NOMO-1 treated with dmso at 0.1 percent for 144 hours (cell line): ENCODE results near the gene GNG4.
"Not testable (repeated sequence)": the region's sequence is repeated elsewhere in the genome, so short reads cannot be mapped to it uniquely, and the experiment has no call there.

Experiments
- DNase-seq: peaks from one replicate; lab custom pipeline; 2025; ENCODE audit not compliant: unreplicated experiment; lab: John Stamatoyannopoulos, UW

GNG4 gene

DNA sequence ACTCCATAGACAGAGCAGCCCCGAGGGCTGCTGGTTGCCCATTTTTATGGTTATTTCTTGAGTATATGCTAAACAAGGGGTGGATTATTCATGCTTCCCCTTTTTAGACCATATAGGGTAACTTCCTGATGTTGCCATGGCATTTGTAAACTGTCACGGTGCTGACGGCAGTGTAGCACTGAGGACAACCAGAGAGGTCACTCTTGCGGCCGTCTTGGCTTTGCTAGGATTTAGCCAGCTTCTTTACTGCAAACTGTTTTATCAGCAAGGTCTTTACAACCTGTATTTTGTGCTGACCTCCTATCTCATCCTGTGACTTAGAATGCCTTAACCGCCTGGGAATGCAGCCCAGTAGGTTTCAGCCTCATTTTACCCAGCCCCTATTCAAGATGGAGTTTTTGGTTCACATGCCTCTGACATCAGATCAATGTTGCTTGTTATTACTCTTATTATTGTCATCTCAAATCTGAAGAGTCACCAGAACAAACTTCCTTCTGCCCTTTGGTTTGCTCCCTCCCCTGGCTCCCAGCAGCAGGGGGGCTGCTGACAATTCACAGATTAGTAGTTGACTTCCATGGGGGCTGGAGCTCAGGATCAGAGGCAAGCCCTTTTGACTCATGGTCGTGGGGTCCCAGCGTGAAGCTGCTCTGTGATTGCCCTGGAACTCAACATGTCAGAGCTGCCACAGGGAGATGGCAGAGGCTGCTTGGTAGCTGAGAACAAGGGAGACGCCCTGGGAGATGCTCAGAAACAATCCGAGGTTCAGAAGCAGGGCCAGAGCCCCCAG, 103.0 kb downstream of the GNG4 start:
- DNase-seq = peak; percentile 38

- no peak for DNase-seq
Measured at GRCh38 chr1:235545292-235545930, 104.2 kb downstream of the GNG4 start.

DNA sequence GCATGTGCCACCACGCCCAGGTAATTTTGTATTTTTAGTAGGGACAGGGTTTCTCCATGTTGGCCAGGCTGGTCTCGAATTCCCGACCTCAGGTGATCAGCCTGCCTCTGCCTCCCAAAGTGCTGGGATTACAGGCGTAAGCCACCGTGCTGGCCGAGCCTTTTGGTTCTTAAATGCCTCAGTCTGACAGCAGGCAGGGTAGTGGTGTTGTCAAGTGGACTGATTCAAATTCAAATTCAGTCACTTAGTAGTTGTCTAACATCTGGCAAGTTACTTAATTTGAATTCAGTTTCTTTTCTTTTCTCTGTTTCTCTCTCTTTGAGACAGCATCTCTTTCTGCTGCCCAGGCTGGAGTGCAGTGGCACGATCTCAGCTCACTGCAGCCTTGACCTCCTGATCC, 106.7 kb downstream of the GNG4 start:
- not testable (repeated sequence) for DNase-seq

GRCh38 chr1:235533476-235534168, 116.0 kb downstream of the GNG4 start:
- DNase-seq = no peak

DNA sequence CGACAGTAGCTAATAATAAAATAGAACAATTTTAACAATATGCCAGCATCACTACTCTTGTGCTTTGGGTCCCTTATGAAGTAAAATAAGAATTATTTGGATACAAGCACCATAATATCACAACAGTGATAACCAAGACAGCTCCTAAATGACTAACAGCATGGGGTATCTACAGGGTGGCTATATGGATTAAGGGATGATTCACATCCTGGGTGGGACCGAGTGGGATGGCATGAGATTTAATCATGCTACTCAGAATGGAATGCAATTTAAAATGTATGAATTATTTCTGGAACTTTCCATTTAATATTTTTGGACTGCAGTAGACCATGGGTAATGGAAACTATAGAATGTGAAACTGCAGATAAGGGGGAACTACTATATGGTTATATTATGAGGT, 117.2 kb downstream of the GNG4 start:
- DNase-seq = no peak

DNA sequence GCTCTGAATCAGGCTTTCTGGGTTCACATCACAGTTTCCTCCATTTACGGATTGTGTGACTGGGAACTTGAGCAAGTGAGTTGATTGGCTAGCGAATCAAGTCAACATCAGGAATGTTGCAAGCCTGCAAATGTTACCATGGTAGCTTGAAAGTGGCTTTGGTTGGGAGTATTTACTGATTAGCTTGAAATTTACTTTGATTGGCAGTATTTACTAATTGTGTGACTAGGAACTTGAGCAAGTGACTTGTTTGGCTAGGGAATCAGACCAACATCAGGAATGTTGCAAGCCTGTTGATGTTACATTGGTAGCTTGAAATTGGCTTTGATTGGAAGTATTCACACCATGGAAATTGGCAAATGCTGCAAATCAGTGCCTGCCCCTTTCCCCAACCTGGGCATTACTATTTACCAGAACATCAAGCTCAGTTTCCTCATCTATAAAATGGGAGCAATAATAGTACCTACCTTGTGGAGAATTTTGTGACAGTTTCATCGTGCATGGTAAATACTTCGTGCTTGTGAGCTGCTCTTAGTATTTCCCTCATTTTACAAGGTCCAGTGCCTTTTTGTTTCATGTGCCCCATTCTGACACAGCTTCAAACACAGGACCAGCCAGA, 122.3 kb downstream of the GNG4 start:
- no peak for DNase-seq

- no peak for DNase-seq
Measured at GRCh38 chr1:235525314-235525713, 124.3 kb downstream of the GNG4 start.

GRCh38 chr1:235516862-235517446, 132.6 kb downstream of the GNG4 start:
- DNase-seq = no peak

- no peak for DNase-seq
Measured at GRCh38 chr1:235515844-235516512, 133.6 kb downstream of the GNG4 start.

DNA sequence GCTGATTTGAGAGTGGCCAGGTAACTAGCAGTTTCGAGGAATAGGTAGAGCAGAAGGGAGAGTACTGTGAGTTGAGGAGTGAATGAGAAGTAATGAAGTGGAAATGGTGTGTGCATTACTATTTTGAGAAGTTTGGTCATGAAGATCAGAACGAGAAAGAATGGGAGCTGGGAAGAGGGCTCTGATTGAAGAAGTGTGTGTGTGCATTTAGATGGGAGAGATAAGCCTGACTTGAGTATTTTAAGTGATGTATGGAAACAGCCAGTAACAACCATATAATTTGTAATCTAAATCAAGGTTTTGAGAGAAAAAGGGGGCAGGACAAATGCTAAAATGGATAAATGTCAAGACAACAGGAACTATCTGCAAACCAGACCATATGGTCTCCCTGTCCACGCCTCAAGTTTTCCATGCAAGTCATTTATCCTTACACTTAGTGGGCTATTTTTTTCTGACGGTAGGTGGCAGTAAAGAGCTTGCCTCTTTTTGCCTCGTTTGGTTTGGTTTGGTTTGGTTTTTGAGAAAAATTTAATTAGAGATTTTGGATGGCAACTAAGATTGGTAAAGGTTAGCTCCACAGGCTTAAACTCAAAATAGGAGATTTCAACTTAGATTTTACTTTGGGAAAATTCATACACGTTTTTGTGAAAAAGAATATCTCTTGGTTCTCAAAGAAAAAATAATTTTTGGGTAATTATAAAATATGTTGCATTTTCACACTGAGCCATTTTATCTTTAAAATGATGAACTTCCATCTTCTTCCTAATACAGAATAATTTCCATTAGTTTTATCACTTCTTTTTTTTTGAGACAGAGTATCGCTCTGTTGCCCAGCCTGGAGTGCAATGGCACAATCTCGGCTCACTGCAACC, 135.9 kb downstream of the GNG4 start:
- DNase-seq = peak; percentile 14

DNA sequence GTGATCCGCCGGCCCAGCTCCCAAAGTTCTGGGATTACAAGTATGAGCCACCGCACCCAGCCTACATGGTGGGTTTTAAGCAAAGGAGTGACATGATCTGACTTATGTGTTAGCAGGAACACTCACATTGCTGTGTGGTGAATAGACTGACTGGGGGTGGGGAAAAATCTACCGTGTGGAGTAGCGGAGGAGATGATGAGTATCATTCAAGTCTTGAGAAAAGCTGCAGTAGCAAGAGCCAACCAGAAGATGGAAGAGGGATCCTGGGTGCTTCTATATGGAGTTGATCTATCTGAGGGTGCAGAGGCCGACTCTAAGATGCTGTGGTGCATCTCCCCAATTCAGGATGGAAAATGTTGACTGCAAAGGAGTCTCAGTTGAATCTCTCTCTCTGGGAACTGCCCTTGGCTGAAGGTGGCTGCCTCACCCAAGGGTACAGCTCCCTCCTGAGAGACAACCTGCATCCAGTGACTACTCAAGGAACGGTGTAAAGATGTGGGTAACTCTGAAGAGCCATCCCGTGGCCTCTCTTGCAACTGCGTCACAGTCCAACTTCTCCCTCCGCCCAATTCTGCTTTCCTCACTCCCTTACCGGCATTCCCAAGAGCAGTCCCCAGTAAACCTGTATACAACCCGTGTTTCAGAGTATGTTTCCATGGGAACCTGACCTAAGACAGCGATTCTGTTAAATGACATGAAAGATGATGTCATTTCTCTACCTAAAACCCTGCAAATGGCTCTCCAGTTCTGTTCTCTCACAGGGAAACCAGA, 137.9 kb downstream of the GNG4 start:
- no peak for DNase-seq

GRCh38 chr1:235510823-235511222, 138.8 kb downstream of the GNG4 start:
- no peak for DNase-seq

DNA sequence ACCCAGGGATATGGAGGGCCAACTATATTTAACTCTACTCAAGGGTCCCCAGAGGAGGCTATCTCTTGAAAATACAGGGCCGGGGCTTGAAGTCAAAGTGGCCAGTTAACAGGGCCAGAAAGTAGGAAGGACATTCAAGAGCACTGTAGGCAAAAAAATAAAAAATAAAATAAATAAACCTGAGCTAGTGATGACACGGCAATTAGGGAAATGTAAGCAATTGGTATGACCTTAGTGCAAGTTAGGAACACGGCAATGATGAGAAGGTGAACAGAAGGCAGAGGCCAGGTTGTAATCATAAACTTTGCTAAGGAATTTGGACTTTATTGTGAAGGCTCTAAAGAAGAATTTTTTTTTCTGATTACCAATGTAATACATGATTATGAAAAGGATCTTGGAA, 142.0 kb downstream of the GNG4 start:
- no peak for DNase-seq

GRCh38 chr1:235504494-235505222, 144.9 kb downstream of the GNG4 start:
- DNase-seq = peak; percentile 99

DNA sequence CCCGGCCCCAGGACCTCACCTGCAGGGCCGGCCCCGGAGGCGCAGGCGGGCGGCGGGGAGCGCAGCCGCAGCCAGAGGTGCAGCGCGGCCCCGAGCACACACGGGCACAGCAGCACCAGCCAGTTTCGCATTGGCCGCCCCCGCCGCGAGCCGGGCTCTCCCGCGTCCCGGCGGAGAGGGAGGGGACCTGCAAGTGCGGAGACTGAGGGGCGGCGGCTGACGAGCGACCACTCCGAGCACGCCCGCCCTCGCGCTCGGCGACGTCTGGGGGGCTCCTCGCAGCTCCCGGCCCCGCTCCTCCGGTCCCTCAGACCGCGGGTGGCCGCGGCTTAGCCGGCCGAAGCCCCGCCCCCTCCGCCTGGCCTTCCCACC, 145.5 kb downstream of the GNG4 start, which contains the start of gene B3GALNT2:
B3GALNT2 (minus strand) TSS at position 331 of the 372 bp plus-strand sequence; CDS start at position 131, 200 bp downstream.
- no peak for DNase-seq

DNA sequence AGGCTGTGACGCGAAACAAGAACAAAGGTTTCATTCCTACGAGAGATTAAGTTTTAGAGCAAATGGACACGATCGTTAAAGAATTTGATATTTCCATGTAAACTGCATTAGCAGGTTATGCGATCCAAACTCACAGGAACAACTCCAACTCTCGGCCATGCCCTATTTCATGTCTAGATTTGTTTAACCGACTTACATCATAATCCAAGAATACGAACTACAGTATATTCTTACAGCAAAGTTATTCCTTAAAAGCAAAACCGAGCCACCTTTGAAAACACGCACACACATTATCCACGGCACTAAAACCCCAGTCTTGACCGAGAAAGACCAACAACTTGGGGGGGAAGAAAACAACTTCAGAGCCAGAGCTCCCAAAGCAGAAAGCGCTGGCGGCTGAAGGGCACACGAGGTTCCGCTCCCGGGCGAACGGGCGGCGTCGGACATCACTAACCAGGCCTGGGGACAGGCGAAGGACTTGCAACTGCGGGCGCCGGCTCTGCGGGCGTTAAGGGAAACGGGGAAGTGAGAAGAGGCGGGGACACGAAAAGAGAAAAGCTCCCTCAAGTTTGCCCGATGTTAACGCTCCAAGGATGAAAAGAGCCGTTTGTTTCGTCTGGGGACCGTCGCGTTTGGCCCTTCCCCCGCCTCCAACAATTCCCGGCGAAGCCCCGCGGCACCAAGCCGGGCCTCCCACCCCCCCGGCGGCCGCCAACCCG, 146.0 kb downstream of the GNG4 start:
- peak; percentile 50 for DNase-seq

DNA sequence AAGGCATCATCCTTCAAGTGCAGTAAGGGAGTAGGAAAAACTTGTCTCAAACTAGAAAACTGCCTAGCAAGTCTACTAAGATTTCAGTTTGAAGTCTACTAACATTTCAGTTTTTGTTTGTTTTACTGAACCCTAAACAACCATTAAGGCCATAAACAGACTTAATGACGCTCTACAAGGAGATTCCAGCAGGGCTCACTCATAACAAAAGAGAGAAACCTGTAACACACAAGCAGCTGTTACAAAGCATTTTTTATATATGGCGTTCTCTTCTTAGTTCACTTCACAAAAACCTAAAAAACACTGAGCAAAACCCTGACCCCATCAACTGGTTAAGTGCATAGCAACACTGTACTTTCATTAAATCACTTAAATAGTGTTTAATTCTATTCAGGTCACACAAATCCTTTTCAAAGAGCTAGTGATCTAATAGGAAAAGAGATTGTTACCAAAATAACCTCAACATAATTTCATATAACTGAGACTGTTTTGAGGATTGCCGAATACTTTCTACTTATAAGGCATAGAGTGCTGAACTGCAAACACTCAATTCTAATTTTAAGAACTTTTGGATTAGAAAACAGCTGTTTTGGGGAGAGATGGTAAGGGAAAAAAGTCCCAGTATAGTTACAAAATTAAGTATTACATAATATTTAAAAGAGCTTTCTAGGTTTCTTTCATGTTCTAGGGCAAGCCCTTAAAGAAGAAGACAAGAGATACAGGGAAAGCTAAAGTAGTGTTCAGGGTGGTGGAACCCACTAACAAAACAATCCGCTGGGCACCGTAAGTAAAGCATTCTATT, 146.8 kb downstream of the GNG4 start:
- no peak for DNase-seq
